Calu3 (cell line): ENCODE measurements around the gene SETD2. TPM values are rescaled to one million over a fixed set of nuclear protein-coding genes. Genes with fewer than 3 reads are reported as not detected.

Source experiments
- BruUV-seq: library from RNA; stranded (reverse); fragments of 400-500 nt; replicated peaks from 2 replicates; lab custom pipeline; 2021; lab: Mats Ljungman, UMichigan
- CTCF ChIA-PET: fragments of 300-600 bp; sonication (Branson Sonifier 250); formaldehyde crosslinking; loops from one replicate; lab custom pipeline; 2022; ENCODE audit warnings: antibody characterized with exemption; lab: Charles Lee
- DNase-seq: peaks from one replicate; pipeline ENCODE4 v3.0.0; 2022
- H3K27ac Mint-ChIP-seq: one replicate; pipeline ENCODE4 v1.8.0; 2022; ENCODE audit warnings: mixed read lengths; ENCODE audit not compliant: unreplicated experiment
- H3K27me3 Mint-ChIP-seq: one replicate; pipeline ENCODE4 v1.8.0; 2022; ENCODE audit warnings: mixed read lengths; ENCODE audit not compliant: unreplicated experiment
- H3K36me3 Mint-ChIP-seq: one replicate; pipeline ENCODE4 v1.8.0; 2022; ENCODE audit warnings: mild to moderate bottlenecking, moderate library complexity, mixed read lengths; ENCODE audit not compliant: insufficient read depth, unreplicated experiment
- H3K4me1 Mint-ChIP-seq: one replicate; pipeline ENCODE4 v1.8.0; 2022; ENCODE audit warnings: mild to moderate bottlenecking, low read depth, mixed read lengths; ENCODE audit not compliant: unreplicated experiment
- H3K4me3 Mint-ChIP-seq: one replicate; pipeline ENCODE4 v1.8.0; 2022; ENCODE audit warnings: mild to moderate bottlenecking, low read depth, moderate library complexity, mixed read lengths; ENCODE audit not compliant: unreplicated experiment
- H3K9me3 Mint-ChIP-seq: one replicate; pipeline ENCODE4 v1.8.0; 2022; ENCODE audit warnings: low read depth, mixed read lengths; ENCODE audit not compliant: unreplicated experiment
- intact Hi-C: fragments of 100-400 bp; cut with micrococcal nuclease; formaldehyde crosslinking; loops from one replicate; pipeline ENCODE4 v1.10.0; 2022; ENCODE audit not compliant: unreplicated experiment
- total RNA-seq: library from RNA; stranded (reverse); gene quantifications from 2 replicates; pipeline ENCODE4 v1.2.3, GENCODE V29; 2022
- TF ChIP-seq, protein P1 (sequence below): fragments of 200-600 bp; IDR thresholded peaks from one replicate; pipeline ENCODE4 v1.8.0; 2022; ENCODE audit warnings: antibody characterized with exemption; ENCODE audit not compliant: unreplicated experiment

SETD2 gene
- total RNA-seq, 1 experiment from 2014 or later, result 39.2 TPM

DNA sequence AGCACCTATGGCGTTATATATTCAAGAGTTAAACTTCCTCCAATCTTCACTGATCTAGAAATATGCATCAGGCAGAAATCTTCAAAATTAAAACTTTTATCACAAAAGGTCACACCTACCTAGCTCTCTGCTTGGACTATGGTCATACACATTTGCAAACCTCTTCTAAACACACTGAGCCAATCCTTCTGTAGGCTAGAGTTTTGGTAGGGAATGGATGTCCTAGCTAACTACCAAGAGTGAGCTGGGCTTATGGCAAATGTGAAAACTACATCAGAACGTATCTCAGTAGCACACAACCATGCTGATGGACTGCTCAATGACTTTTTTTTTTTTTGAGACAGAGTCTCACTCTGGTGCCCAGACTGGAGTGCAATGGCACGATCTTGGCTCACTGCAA is 29.6 kb downstream of the SETD2 start:
- peaks cover 12% of the 10 kb centered on the region for H3K4me1 Mint-ChIP-seq
- CTCF ChIA-PET, result no interaction called here

DNA sequence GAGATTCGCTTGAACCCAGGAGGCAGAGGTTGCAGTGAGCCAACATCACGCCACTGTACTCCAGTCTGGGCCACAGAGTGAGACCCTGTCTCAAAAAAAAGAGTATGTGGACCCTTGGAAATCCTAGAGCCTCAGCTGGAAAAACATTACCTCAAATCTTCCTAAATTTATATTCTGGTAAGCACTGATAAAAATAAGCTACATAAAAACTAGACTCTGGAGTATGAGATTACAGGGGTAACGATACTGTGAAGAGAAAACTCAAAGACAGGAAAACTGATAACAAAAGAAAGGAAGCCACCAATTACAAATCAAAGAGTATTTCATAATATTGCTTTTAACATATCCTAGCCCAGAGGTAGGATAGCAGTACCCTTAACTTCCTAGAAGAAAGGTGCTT is 30.3 kb downstream of the SETD2 start:
- Mint-ChIP-seq H3K36me3 (no peaks in the 10 kb centered on the region), H3K4me1 (peaks cover 12% of the 10 kb centered on the region), H3K27ac (no peak overlapping the region), H3K4me3 (no peak overlapping the region), H3K9me3 (no peaks in the 10 kb centered on the region), H3K27me3 (no peaks in the 10 kb centered on the region)
- BruUV-seq, result no TSS peak
- TF ChIP-seq, protein P1, sequence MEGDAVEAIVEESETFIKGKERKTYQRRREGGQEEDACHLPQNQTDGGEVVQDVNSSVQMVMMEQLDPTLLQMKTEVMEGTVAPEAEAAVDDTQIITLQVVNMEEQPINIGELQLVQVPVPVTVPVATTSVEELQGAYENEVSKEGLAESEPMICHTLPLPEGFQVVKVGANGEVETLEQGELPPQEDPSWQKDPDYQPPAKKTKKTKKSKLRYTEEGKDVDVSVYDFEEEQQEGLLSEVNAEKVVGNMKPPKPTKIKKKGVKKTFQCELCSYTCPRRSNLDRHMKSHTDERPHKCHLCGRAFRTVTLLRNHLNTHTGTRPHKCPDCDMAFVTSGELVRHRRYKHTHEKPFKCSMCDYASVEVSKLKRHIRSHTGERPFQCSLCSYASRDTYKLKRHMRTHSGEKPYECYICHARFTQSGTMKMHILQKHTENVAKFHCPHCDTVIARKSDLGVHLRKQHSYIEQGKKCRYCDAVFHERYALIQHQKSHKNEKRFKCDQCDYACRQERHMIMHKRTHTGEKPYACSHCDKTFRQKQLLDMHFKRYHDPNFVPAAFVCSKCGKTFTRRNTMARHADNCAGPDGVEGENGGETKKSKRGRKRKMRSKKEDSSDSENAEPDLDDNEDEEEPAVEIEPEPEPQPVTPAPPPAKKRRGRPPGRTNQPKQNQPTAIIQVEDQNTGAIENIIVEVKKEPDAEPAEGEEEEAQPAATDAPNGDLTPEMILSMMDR, result no peak
- no peak for DNase-seq
- intact Hi-C loops, result no loop called here
- CTCF ChIA-PET, result no interaction called here

More for the DNA sequence above, 29.6 kb downstream of the SETD2 start:
- Mint-ChIP-seq H3K9me3 (peaks cover 2% of the 10 kb centered on the region), H3K4me3 (no peak overlapping the region), H3K27me3 (no peaks in the 10 kb centered on the region), H3K36me3 (no peaks in the 10 kb centered on the region), H3K27ac (no peak overlapping the region)
- intact Hi-C loops, result no loop called here
- DNase-seq, result no peak
- TF ChIP-seq, protein P1, result no peak
- no TSS peak for BruUV-seq

DNA sequence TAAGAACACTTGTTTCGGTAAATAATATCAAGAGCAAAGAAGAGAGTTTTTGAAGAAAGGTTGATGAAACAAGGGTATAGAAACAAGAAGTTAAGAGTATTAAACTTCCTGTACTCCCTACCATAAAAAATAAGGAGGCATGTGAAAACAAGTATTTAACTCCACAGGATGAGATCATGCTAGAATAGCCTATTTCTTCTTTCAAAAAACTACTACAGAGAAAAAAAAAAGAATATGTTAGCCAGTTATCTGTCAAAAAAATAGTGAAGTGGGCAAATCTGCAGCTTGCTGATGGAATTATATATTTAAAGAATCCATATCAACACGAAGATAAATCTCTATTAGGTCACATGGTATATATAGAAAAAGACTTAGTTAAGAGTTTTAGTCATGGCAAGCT is 33.4 kb downstream of the SETD2 start:
- Mint-ChIP-seq H3K27ac (no peak overlapping the region), H3K4me1 (peaks cover 2% of the 10 kb centered on the region), H3K36me3 (no peaks in the 10 kb centered on the region), H3K4me3 (no peak overlapping the region), H3K27me3 (no peaks in the 10 kb centered on the region), H3K9me3 (no peaks in the 10 kb centered on the region)
- CTCF ChIA-PET, result no interaction called here
- intact Hi-C loops, result no loop called here
- no peak for DNase-seq
- TF ChIP-seq, protein P1, result no peak
- no TSS peak for BruUV-seq

DNA sequence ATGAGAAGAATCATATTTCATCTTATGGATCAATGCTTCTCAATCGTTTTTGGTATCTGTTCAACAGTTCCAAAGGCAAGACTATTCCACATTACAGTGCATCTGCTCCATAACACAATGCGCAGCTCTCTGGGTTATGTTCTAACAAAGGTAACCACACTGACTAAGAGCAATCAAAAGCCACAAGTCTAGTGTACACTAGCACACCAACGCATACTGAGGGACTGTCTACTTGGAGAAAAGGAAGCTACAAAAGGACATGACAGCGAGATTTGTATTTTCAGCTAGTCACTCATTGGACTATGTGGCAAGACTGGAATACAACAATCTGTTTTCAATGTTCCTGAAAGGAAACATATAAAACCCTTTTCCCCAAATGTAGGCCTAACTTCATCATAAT is 35.8 kb downstream of the SETD2 start:
- no TSS peak for BruUV-seq
- no peak for DNase-seq
- TF ChIP-seq, protein P1, result no peak
- intact Hi-C loops, result no loop called here
- Mint-ChIP-seq H3K27ac (no peak overlapping the region), H3K4me1 (no peaks in the 10 kb centered on the region), H3K27me3 (no peaks in the 10 kb centered on the region), H3K9me3 (no peaks in the 10 kb centered on the region), H3K4me3 (no peak overlapping the region), H3K36me3 (peaks cover 10% of the 10 kb centered on the region)
- CTCF ChIA-PET, result no interaction called here
